ENCODE data around the gene FCN2.
"Not testable (repeated sequence)": the region's sequence is repeated elsewhere in the genome, so short reads cannot be mapped to it uniquely, and the experiment has no call there.

The FCN2 gene

DNA sequence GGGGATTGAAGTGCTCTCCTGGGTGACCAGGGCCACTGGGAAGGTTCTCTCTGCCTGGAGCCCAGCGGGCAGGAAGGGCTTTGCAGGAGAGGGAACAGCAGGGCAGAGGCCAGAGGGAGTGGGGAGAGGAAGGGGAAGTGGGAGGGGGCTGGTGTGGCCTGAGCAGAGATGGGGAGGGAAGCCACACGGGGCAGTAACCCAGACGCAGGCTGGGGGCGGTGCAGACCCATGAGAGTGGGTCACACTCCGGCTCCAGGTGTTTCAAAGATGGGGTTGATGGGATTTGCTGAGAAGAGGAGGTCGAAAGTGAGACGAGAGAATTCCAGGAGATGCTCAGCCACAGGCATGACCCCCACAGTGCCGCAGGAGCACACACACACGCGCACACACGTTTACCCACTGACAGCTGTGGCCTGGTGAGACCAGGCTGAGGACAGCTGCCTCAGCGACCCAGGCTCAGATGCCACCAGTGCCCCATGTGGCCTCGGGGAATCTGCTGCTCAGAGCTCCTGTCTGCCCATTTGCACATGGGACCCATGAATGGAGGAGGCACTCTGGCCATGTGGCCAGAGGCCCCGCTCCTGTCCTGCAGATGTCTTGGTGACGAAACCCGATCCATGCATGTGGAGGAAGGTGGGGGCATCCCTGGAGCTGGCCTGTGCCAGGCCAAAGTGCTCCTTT, 32.7 kb upstream of the FCN2 start:
- no peak for DNase-seq

DNA sequence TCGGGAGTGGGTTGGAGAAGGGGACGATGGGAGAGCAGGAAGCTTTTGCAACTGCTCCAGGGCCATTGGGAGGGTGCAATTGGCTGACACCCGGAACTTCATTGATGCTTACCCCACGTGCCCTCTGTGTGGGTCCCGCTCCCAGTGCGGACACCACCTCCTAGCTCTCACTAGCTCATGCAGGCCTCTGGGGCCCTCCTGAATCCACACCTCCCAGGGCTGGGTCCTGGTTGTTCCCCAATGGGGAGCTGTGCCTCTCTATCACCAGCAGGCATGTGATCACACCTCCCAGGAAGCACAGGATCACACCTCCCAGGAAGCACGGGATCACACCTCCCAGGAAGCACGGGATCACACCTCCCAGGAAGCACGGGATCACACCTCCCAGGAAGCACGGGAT, 32.1 kb upstream of the FCN2 start:
- DNase-seq, result no peak

DNA sequence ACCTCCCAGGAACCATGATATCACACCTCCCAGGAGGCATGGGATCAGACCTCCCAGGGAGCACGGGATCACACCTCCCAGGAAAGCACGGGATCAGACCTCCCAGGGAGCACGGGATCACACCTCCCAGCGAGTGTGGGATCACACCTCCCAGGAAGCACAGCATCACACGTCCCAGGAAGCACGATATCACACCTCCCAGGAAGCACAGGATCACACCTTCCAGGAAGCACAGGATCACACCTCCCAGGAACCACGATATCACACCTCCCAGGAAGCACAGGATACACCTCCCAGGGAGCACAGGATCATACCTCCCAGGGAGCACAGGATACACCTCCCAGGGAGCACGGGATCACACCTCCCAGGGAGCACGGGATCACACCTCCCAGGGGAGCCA, 30.0 kb upstream of the FCN2 start:
- no peak for DNase-seq

- DNase-seq, result no peak
Observed at GRCh38 chr9:134851020-134851419, 29.6 kb upstream of the FCN2 start.

GRCh38 chr9:134852906-134853654, 27.5 kb upstream of the FCN2 start:
- DNase-seq, result no peak

- no peak for DNase-seq
Observed at GRCh38 chr9:134853893-134854292, 26.7 kb upstream of the FCN2 start.

DNA sequence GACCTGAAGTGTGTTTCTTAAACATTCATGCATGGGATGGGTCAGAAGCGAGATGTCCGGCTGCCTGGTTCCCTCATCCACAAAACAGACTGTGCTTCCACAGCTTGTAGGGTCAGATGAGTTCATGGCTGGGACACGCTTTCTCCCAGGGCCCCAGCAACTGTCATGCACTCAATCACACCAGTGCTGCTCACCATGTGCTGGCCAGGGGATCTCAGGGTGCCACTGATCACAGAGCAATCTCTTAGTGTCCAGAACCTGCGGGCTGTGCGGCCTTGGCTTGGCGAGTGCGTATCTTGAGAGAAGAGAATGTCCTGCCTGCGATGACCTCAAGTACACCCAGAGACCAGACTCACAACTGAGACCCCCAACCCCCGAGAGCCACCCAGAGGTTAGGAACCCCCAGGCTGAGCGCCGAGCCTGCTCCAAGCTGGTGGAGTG, 26.0 kb upstream of the FCN2 start:
- no peak for DNase-seq

- DNase-seq, result no peak
Observed at GRCh38 chr9:134855231-134855899, 25.2 kb upstream of the FCN2 start.

DNA sequence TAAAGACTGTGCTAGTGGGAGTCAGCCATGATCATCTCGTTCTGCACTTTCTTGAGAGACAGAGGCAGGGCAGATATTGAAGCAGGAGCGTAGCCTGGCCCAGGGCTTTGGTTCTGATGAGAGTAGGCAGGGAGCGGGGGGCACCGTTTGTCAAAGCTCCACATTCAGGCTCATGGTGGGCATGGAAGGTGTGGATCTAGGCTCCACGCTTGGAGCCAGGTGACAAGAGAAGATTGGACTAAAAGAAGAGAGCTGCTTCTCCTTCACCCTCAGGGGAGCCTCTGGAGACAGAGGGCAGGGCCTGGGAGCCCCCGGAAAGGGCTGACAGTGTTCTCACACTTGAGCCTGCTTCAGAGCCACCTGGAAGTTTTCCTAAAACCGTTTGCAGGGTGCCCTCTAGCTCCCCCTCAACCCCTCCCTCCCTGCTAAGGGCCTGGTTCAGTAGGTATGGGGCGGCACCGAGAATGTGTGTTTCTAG, 24.7 kb upstream of the FCN2 start:
- no peak for DNase-seq

DNA sequence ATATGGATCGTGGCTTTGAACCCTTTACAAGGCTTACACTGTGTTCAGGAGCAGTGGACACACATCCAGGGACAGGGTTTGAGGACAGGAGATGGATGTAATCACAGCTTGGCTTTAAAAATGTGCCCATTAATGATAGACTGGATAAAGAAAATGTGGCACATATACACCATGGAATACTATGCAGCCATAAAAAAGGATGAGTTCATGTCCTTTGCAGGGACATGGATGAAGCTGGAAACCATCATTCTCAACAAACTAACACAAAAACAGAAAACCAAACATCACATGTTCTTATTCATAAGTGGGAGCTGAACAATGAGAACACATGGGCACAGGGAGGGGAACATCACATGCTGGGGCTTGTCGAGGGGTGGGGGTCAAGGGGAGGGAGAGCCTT, 23.2 kb upstream of the FCN2 start:
- DNase-seq, result not testable (repeated sequence)

DNA sequence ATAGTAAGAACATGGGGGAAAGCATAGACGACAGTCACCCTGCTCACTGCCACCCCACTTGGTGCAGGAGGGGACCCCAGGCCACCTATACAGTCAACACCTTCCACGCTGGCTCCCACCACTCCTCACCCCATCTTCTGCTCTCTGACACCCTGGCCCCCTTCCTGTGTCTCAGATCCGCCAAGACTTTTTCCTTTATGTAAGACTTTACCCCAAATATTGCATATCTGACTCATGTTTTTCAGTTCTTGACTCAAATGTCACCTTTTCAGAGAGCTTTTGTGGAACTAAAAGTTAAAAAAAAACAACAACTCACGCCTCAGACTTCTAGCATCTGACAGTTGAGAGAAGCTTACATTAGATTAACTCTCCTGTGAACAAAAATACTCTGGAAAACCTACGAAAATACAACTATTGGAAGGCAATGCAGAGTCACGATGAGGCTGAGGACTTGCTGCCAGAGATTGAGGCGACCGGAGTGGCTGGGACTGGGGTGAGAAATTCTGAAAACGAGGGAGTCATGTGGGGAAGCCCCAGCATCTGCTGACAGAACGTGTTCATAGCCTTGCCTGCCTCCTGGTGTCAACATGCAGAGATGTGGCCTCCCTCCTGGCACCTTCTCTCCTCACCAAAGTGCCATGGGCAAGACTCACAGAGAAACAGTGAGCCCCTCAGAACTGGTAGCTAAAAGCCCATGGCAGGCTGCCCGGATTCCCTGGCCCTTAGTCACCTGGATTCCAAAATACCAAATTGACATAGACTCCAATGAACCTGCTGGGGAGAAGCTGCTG, 22.4 kb upstream of the FCN2 start:
- DNase-seq, result no peak

GRCh38 chr9:134860510-134860909, 20.1 kb upstream of the FCN2 start:
- no peak for DNase-seq

DNA sequence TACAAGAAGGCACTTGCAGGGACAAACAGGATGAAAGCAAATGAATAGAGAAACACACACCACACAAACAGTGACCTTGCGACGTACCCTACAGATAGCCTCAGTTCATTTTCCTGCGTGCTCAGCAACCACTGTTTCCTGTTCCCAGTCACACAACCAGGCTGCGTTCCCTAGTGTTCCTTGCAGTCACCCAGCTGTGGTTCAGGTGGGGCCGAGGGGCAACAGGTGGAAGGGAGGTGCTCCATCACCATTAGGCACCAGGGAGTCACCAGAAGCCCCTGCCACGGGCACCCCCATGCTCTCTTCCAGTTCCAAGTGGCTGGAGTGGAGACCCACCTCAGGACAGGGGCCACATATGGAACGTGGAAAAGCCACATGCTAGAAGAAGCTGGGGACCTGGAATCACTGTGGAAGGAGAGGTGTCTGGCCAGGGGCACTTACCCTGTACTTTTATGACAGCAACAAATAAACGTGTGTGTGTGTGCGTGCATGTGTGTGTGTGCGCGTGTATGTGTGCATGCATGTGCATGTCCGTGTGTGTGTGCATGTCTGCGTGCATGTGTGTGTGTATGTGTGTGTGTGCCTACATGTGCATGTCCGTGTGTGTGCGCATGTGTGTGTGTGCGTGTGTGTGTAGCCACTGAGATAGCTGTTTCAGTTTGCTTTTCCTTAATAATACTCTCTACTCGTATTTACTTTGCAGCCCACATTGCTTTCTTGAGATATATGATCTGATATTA, 18.8 kb upstream of the FCN2 start:
- DNase-seq, result no peak

DNA sequence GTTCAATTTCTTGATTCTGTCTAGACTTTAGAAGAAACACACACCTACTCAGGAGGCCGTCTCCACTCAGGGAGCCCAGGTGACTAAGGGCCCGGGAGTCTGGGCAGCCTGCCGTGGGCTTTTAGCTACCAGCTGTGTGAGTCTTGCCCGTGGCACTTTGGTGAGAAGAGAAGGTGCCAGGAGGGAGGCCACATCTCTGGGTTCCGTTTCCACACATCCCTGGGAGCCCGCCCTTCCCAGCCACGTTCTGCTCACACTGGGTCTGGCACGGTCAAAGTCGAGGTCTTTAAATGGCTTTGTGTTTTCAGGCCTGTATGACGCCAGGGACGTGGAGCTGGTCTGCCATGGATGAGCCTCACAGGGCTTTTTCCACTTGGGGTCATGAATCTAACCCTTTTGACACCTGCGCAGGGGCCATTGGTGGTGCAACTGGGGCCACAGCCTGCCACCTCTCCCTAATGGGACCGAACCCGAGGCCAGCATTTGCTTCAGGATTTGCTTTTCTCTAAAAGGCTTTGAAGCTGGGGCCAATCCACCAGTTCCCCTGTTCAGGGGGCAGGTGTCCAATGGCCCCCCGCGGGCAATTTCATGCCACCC, 17.2 kb upstream of the FCN2 start:
- no peak for DNase-seq

DNA sequence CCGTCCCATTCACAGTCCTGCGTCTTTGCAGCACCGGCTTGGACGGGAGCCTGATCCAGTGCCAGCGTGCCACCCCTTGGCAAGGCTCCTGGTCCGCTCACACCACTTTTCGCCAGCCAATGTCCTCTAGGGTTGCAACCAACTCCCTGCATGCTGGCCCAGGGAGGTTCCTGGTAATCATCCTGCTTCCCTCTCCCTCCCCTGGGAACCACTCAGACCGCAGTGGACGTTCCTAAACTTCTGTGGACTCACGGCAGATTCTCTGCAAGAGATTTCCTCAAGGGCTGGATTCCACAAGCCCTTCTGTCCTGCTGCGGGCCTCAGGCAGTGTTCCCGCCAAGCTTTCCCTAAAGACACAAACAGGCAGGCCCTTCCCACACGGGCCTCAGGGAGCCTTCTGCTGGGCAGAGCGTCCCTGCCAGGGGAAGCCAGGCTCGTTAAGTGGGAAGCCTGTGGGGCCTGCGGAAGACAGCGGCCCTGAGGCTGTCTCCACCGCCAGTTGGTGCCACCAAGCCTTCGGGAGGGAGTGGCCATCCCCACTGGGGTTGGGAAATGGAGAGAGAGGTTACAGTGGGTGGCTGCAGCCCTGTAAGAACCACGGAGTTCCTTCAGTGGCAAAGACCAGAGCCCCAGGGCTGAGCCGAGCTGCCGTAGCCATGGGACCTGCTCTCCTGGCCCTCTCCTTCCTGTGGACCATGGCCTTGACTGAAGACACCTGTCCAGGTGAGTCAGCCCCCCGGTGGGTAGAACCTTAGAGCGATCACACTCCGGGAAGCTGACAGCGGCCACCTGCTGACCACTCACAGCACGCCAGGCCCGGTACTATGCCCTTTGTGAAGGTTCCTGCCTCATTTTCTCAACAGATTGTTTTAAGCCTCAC, 16.4 kb upstream of the FCN2 start:
- no peak for DNase-seq

- DNase-seq, result no peak
Observed at GRCh38 chr9:134864821-134865190, 15.8 kb upstream of the FCN2 start.

DNA sequence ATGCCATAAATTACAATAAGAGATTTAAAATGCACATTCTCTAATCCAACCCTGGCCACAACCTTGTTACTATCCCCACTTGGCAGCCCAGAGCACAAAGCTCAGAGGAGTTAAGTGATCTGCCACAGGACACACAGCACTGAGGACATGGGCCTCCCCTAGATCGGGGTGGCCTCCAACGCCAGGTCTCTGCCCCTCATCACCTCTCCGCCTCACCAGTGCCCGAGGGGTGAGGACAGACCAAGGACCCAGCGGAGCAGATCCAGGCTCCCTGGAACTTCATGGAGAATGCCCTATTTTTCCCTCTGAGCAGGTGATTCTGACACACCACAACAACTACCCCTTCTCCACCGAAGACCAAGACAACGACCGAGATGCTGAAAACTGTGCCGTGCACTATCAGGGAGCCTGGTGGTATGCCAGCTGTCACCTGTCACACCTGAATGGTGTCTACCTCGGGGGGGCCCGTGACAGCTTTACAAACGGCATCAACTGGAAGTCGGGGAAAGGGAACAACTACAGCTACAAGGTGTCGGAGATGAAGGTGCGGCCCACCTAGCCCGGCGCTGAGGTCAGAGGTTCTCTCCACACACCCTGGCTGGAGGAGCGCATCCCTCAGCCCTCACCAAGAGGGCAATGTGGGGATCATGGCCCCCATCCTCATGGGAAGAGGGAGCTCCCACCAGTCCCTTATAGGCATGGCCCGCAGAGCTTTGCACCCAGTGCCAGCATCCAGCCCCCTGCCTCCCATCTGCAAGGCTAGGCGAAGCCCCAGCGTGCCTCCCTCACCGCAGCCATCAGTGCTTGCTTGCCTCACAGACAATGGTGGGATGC, 12.5 kb upstream of the FCN2 start:
- no peak for DNase-seq

- no peak for DNase-seq
Observed at GRCh38 chr9:134868751-134869553, 11.7 kb upstream of the FCN2 start.
